CD4-positive, alpha-beta T cell treated with Interleukin-2 at 100 ng/mL for 4 hours (primary cell): ENCODE results near the gene PHOSPHO2.
"Not testable (repeated sequence)": the region's sequence is repeated elsewhere in the genome, so short reads cannot be mapped to it uniquely, and the experiment has no call there.

ENCODE experiments used
- DNase-seq: peaks from one replicate; pipeline ENCODE4 v3.0.0-alpha.2; 2020; ENCODE audit warnings: low spot score

PHOSPHO2 gene

DNA sequence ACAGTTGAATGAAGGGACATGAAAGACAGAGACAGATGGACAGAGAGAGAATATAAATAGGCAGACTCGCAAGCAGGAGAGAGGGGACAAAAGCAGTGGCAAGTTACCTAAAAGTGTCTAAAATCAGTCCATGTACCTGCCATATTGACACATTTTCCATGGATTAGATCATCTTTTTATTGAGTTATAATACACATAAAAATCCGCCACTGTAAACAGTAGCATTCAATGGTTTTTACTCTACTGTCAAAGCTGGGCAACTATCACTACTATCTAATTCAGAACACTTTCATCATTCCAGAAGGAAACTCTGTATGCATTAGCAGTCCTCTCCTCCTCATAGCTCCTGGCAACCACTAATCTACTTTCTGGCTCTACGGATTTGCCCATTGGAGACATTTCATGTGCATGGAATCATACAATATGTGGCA, 10.1 kb upstream of the PHOSPHO2 start:
- no peak for DNase-seq

DNA sequence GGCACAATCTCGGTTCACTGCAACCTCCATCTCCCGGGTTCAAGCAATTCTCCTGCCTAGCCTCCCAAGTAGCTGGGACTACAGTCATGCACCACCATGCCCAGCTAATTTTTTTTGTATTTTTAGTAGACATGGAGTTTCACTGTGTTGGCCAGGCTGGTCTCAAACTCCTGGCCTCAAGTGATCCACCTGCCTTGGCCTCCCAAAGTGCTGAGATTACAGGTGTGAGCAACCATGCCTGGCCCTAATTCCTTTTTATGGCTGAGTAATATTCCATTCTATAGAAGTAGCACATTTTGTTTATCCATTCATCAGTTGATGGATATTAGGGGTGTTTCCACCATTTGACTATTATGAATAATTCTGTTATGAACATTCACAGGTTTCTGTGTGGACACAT, 9.6 kb upstream of the PHOSPHO2 start:
- not testable (repeated sequence) for DNase-seq

DNA sequence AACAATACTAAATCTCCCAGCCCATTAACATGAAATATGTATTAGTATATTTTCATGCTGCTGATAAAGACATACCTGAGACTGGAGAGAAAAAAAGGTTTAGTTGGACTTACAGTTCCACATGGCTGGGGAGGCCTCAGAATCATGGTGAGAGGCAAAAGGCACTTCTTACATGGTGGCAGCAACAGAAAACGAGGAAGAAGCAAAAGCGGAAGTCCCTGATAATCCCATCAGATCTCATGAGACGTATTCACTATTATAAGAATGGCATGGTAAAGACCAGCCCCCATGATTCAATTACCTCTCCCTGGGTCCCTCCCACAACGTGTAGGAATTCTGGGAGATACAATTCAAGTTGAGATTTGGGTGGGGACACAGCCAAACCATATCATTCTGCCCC, 7.4 kb upstream of the PHOSPHO2 start:
- DNase-seq, result not testable (repeated sequence)

- not testable (repeated sequence) for DNase-seq
Measured at GRCh38 chr2:169687943-169688342, 6.3 kb upstream of the PHOSPHO2 start.

DNA sequence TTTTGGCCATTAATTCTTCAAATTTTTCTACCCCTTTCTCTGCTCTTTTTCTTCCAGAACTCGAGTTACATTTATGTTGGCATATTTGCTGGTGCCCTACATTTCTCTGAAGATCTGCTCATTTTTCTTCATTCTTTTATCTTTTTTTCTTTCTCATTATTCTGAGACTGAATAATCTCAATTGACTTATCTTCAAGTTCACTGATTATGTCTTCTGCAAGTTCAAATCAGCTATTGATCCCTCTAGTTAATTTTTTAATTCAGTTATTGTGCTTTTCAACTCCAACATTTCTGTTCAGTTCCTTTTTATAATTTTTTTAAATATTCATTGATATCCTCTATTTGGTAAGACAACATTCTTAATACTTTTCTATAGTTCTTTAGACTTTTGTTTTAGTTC, 3.3 kb upstream of the PHOSPHO2 start:
- no peak for DNase-seq

GRCh38 chr2:169692718-169693117, 1.6 kb upstream of the PHOSPHO2 start:
- DNase-seq, result no peak

DNA sequence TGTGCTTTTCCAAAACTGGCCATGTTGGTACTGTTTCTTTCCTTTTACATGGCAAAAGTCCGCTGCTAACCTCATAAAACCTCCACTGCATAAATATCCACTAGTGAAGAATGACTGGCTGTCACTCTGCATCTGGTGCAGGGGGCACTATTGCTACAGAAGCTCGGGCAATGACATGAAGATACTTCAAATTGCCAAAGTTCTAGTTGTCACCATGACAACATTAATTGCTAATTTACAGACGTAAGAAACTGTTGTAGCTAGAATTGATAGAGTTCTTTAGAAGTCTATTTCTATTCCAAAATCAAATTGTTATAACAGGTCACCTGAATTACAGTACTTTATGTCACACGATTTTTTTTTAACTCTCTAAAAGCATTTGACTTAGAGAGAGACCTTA, 909 bp upstream of the PHOSPHO2 start:
- DNase-seq, result peak; percentile 30

GRCh38 chr2:169694894-169695260, 608 bp downstream of the PHOSPHO2 start:
- DNase-seq, result no peak

GRCh38 chr2:169696381-169696780, 2.1 kb downstream of the PHOSPHO2 start:
- DNase-seq, result no peak

- DNase-seq, result not testable (repeated sequence)
Measured at GRCh38 chr2:169699173-169699572, 4.9 kb downstream of the PHOSPHO2 start.

DNA sequence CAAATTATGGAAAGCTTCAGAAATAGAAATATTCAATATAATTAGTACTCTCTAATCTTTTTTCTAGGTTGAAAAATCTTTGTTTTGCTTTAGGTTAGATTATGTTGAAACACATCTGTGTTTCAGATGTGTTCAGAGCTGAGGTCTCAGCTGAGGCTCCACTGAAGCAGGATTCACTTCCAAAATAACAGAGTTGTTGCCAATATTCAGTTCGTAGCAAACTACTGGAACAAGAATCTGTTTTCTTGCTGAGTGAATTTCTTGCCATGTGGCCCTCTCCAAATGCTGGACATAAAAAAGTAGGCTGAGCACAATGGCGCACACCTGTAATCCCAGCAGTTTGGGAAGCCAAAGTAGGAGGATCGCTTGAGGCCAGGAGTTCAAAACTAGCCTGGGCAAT, 8.7 kb downstream of the PHOSPHO2 start:
- no peak for DNase-seq

- DNase-seq, result no peak
Measured at GRCh38 chr2:169704160-169704708, 10.0 kb downstream of the PHOSPHO2 start.

DNA sequence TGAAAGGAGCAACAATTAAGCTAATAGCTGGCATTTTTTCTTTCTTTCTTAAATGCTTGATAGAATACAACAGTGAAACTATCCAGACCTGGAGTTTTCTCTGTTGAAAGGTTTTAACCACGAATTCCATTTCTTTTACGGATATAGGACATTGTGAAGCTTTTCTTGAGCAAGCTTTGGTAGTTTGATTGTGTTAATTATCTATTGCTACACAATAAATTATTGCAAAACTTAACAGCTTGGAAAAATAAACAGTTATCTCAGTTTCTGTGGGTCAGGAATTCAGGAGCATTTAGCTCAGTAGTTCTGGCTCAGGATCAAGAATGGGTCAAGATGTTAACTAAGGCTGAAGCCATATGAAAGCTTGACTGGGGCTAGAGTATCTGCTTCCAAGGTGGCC, 11.7 kb downstream of the PHOSPHO2 start:
- DNase-seq, result no peak

- no peak for DNase-seq
Measured at GRCh38 chr2:169707626-169708025, 13.4 kb downstream of the PHOSPHO2 start.

GRCh38 chr2:169709331-169709730, 15.1 kb downstream of the PHOSPHO2 start:
- DNase-seq, result no peak

DNA sequence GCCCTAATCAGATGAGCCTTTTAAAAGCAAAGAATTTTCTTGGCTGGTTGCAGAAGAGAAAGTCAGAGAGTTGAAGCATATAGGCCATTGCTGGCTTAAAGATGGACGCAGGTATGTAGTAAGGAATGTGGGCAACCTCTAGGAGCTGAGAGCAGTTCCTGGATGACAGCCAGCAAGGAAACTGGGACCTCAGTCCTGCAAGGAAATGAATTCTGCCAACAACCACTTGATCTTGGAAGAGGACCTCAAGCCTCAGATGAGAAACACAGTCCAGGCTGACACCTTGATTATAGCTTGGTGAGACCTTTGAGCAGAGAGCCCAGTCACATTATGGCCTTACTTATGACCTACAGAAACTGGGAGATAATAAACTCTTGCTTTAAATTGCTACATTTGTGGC, 15.7 kb downstream of the PHOSPHO2 start:
- no peak for DNase-seq

DNA sequence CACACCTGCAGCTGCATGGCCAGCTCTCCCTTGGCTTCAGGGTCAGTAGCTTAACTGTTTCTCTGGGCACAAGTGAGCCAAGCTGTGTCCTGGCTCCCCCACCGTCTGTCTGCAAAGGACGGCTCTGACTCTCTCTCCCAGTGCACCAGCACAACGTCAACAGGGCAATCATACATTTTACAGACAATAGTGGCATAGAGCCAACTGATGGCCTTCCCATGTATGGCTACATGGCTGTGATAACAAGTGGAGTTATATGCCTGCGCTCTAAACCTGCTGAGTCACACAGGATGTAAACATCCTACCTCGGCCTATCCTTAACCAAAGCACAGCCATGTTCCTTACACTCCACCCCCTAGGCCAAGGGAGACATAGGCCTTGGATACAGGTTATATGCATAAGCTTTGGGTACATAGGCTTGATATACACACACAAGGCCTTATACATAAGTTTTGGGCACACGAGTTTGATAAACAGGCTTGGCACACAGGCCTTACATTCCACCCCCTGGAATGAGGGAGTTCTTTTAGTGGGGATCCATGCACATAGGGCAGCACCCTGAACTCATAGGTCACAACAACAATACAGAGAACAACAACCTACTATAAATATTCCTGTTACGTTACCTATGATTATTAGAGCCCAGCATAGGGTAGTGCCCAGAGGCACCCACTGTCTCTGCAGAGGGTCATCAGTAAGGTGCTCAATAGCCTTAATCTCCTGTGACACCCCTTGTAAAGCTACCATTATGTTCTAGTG, 17.7 kb downstream of the PHOSPHO2 start:
- DNase-seq, result no peak

GRCh38 chr2:169712791-169713227, 18.5 kb downstream of the PHOSPHO2 start:
- no peak for DNase-seq

- no peak for DNase-seq
Measured at GRCh38 chr2:169713331-169713730, 19.1 kb downstream of the PHOSPHO2 start.

GRCh38 chr2:169714699-169715098, 20.4 kb downstream of the PHOSPHO2 start:
- no peak for DNase-seq

GRCh38 chr2:169715379-169716237, 21.3 kb downstream of the PHOSPHO2 start:
- no peak for DNase-seq

- DNase-seq, result no peak
Measured at GRCh38 chr2:169716238-169716886, 22.1 kb downstream of the PHOSPHO2 start.
